GM12875 (cell line): ENCODE measurements around the gene CDC6.

Experiments used
- H3K4me3 ChIP-seq: one replicate; pipeline ENCODE4 v1.5.1; 2011; ENCODE audit warnings: low read depth, low read length, control low read depth
- TF ChIP-seq, protein P1 (sequence below): IDR thresholded peaks from 2 replicates; pipeline ENCODE4 v1.5.1; 2011; ENCODE audit warnings: low read depth, mild to moderate bottlenecking, control low read depth, inconsistent platforms, low read length, moderate library complexity, borderline replicate concordance; ENCODE audit not compliant: insufficient read depth

CDC6 gene

DNA sequence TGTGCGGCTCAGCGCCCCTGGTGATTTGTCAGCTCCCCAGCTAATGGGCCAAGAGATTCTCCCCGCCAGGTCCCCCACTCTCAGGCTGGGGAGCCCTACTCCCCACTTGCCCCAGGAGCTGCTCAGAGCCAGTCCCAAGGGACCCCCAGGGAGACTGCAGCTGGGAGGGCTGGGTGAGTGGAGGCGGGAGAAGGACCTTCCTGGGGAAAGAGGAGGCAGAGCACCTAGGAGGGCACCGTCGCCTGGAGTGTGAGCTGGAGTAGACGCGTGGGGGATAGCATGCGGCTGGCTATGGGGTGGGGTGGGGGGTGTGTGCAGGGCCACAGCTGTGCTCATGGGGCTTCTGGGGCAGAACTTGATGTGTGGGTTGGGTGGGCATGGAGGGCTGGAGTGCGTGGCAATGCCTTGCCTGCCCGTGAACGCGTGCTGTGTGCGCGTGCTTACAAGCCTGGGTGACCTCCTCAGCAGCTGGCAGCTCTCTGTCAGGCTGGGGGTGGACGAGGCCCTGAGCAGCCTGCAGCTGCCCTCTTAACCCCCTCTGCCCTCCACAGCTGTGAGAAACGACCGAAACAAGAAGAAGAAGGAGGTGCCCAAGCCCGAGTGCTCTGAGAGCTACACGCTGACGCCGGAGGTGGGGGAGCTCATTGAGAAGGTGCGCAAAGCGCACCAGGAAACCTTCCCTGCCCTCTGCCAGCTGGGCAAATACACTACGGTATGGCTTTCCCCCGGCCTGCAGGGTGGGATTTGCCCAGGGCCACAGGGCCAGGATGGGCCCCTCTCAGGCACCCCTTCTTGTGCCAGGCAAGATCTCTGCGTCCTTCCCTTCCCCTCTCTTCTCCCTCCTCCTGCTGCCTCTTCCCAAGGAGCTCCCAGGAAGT is 63.9 kb downstream of the CDC6 start:
- TF ChIP-seq, protein P1, sequence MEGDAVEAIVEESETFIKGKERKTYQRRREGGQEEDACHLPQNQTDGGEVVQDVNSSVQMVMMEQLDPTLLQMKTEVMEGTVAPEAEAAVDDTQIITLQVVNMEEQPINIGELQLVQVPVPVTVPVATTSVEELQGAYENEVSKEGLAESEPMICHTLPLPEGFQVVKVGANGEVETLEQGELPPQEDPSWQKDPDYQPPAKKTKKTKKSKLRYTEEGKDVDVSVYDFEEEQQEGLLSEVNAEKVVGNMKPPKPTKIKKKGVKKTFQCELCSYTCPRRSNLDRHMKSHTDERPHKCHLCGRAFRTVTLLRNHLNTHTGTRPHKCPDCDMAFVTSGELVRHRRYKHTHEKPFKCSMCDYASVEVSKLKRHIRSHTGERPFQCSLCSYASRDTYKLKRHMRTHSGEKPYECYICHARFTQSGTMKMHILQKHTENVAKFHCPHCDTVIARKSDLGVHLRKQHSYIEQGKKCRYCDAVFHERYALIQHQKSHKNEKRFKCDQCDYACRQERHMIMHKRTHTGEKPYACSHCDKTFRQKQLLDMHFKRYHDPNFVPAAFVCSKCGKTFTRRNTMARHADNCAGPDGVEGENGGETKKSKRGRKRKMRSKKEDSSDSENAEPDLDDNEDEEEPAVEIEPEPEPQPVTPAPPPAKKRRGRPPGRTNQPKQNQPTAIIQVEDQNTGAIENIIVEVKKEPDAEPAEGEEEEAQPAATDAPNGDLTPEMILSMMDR = no peak
- H3K4me3 ChIP-seq = no peak overlapping the region

DNA sequence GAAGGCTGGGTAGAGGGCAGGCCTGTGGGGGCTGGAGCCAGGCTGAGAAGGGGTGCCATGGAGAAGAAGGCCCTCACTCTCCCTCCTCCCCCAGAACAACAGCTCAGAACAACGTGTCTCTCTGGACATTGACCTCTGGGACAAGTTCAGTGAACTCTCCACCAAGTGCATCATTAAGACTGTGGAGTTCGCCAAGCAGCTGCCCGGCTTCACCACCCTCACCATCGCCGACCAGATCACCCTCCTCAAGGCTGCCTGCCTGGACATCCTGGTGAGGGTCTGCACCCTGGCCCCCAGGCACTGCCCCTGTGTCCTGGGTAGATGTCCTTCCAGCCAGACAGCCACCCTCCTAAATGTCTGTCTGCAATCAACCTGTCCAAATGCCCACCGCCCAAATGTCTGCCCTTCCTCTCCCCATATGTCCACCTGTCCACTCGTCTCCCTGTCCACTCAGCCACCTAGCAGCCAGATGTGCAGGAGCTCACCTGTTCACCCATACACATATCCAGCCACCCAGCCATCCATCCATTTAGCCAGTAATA is 64.6 kb downstream of the CDC6 start:
- TF ChIP-seq, protein P1 = no peak
- H3K4me3 ChIP-seq = no peak overlapping the region

DNA sequence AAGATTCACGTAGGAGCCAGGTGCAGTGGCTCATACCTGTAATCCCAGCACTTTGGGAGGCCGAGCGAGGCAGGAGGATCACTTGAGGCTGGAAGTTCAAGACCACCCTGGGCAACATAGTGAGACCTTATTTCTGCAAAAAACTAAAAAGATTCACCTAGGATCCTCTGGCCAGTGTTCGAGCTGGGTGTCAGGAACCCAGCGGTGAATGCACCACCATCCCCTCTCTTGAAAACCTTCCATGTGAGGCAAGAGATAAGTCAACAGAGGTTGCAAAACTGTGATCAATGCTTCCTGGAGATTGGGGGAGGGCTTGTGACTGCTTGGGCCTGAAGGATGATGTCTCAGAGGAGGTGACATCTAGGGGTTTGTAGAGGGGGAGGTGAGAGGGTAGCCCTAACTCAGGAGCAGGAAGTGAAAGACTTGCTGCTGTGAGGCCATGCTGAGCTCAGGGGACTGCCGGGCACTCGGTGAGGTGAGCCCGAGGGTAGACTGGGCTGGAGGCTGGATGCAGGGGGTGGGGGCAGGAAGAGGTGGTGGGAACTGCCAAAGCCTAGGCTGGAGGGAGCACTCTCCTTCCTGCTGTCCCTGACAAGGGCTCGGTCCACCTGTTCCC is 65.2 kb downstream of the CDC6 start:
- TF ChIP-seq, protein P1 = no peak
- H3K4me3 ChIP-seq = no peak overlapping the region
